IMR-90 (cell line): ENCODE measurements around the gene AEN. TPM values are rescaled to one million over a fixed set of nuclear protein-coding genes. Genes with fewer than 3 reads are reported as not detected.

Experiments
- ATAC-seq: fragments of 200-7000 bp; cut with Tn5 transposase; 2 replicates; pipeline ENCODE4 v1.9.1; 2020; ENCODE audit warnings: low read depth, mild to moderate bottlenecking, moderate library complexity
- BruUV-seq: library from RNA; stranded (reverse); fragments of 400-500 nt; replicated peaks from 2 replicates; lab custom pipeline; 2021; lab: Mats Ljungman, UMichigan
- CTCF ChIA-PET: fragments of 300-600 bp; formaldehyde crosslinking; extraction: SDS; loops from one replicate; lab custom pipeline; 2021; ENCODE audit warnings: antibody characterized with exemption; lab: Yijun Ruan, JAX
- POLR2A ChIA-PET: fragments of 300-600 bp; sonication (Branson Sonifier 250); formaldehyde crosslinking; loops from one replicate; lab custom pipeline; 2022; ENCODE audit warnings: antibody characterized with exemption; ENCODE audit not compliant: unreplicated experiment; lab: Charles Lee
- DNase-seq: peaks from one replicate; pipeline ENCODE4 v3.0.0; 2013
- H2AFZ ChIP-seq: replicated peaks from 2 replicates; pipeline ENCODE3; 2013; ENCODE audit warnings: low read length, mild to moderate bottlenecking; ENCODE audit not compliant: poor library complexity
- H2AK5ac ChIP-seq: 2 replicates; pipeline ENCODE4 v1.6.1; 2013; ENCODE audit warnings: low read depth, low read length, inconsistent platforms
- H2AK9ac ChIP-seq: replicated peaks from 2 replicates; pipeline ENCODE3; 2013; ENCODE audit warnings: mild to moderate bottlenecking, low read depth, low read length, moderate library complexity; ENCODE audit not compliant: poor library complexity
- H2BK120ac ChIP-seq: 2 replicates; pipeline ENCODE4 v1.6.1; 2013; ENCODE audit warnings: low read depth, low read length, inconsistent platforms
- H2BK15ac ChIP-seq: 3 replicates; pipeline ENCODE4 v1.6.1; 2013; ENCODE audit warnings: low read depth, low read length, inconsistent platforms
- H2BK20ac ChIP-seq: 2 replicates; pipeline ENCODE4 v1.6.1; 2013; ENCODE audit warnings: low read depth, mild to moderate bottlenecking, inconsistent platforms, low read length, moderate library complexity
- H2BK5ac ChIP-seq: 2 replicates; pipeline ENCODE4 v1.6.1; 2013; ENCODE audit warnings: mild to moderate bottlenecking, low read depth, low read length, inconsistent platforms; ENCODE audit not compliant: poor library complexity, severe bottlenecking
- H3K14ac ChIP-seq: replicated peaks from 2 replicates; pipeline ENCODE4 v1.6.1; 2013; ENCODE audit warnings: low read depth, low read length, inconsistent platforms
- H3K18ac ChIP-seq: 2 replicates; pipeline ENCODE4 v1.6.1; 2013; ENCODE audit warnings: low read depth, low read length, control low read depth
- H3K23ac ChIP-seq: 2 replicates; pipeline ENCODE4 v1.6.1; 2013; ENCODE audit warnings: low read depth, low read length, inconsistent platforms
- H3K27ac ChIP-seq: 2 replicates; pipeline ENCODE4 v1.5.1; 2013; ENCODE audit warnings: mild to moderate bottlenecking, control low read depth, low read length; ENCODE audit not compliant: insufficient read depth
- H3K27me3 ChIP-seq: 2 replicates; pipeline ENCODE4 v1.6.1; 2013; ENCODE audit warnings: low read length; ENCODE audit not compliant: control insufficient read depth, insufficient read depth
- H3K36me3 ChIP-seq: 2 replicates; pipeline ENCODE4 v1.6.1; 2013; ENCODE audit warnings: low read length, mixed read lengths; ENCODE audit not compliant: control insufficient read depth, insufficient read depth
- H3K4ac ChIP-seq: 2 replicates; pipeline ENCODE4 v1.6.1; 2013; ENCODE audit warnings: low read depth, low read length, inconsistent platforms
- H3K4me1 ChIP-seq: 2 replicates; pipeline ENCODE4 v1.6.1; 2013; ENCODE audit warnings: low read length, mixed read lengths; ENCODE audit not compliant: control insufficient read depth, insufficient read depth
- H3K4me2 ChIP-seq: 2 replicates; pipeline ENCODE4 v1.6.1; 2013; ENCODE audit warnings: low read depth, mild to moderate bottlenecking, control low read depth, low read length, moderate library complexity
- H3K4me3 ChIP-seq: 2 replicates; pipeline ENCODE4 v1.5.1; 2013; ENCODE audit warnings: low read depth, mild to moderate bottlenecking, control low read depth, low read length, moderate library complexity; ENCODE audit not compliant: insufficient read depth
- H3K56ac ChIP-seq: 2 replicates; pipeline ENCODE4 v1.6.1; 2013; ENCODE audit warnings: low read length, inconsistent platforms; ENCODE audit not compliant: insufficient read depth; ENCODE audit errors: extremely low read depth
- H3K79me1 ChIP-seq, 2 experiments: 2 replicates each; pipeline ENCODE4 v1.6.1; 2013; ENCODE audit warnings: low read length in 2 of 2, inconsistent platforms in 1 of 2, low read depth in 1 of 2
- H3K9ac ChIP-seq: 2 replicates; pipeline ENCODE4 v1.6.1; 2013; ENCODE audit warnings: low read depth, low read length, control low read depth
- H3K9me1 ChIP-seq: 2 replicates; pipeline ENCODE4 v1.6.1; 2013; ENCODE audit warnings: low read length, inconsistent platforms; ENCODE audit not compliant: insufficient read depth
- H3K9me3 ChIP-seq: 2 replicates; pipeline ENCODE4 v1.6.1; 2013; ENCODE audit warnings: low read length; ENCODE audit not compliant: control insufficient read depth, insufficient read depth
- H4K20me1 ChIP-seq: 2 replicates; pipeline ENCODE4 v1.6.1; 2013; ENCODE audit warnings: low read length, inconsistent platforms; ENCODE audit not compliant: insufficient read depth
- H4K5ac ChIP-seq: 2 replicates; pipeline ENCODE4 v1.6.1; 2013; ENCODE audit warnings: mild to moderate bottlenecking, low read depth, low read length, control low read depth
- H4K8ac ChIP-seq, 2 experiments: 2 replicates each; pipeline ENCODE4 v1.6.1; 2013; ENCODE audit warnings: low read depth in 2 of 2, low read length in 2 of 2, control low read depth in 1 of 2, inconsistent platforms in 1 of 2
- H4K91ac ChIP-seq: 2 replicates; pipeline ENCODE4 v1.6.1; 2013; ENCODE audit warnings: low read depth, low read length, inconsistent platforms; ENCODE audit not compliant: insufficient read depth
- CEBPB ChIP-seq: IDR thresholded peaks from 2 replicates; pipeline ENCODE4 v1.6.1; 2012; ENCODE audit warnings: low read depth, low read length, improper control_type of control experiment
- CHD1 ChIP-seq: IDR thresholded peaks from 2 replicates; pipeline ENCODE4 v1.6.1; 2012; ENCODE audit warnings: low read depth, low read length, improper control_type of control experiment
- ELK1 ChIP-seq: fragments of 150-350 bp; IDR thresholded peaks from 2 replicates; pipeline ENCODE4 v1.6.1; 2016; ENCODE audit warnings: low read depth, mild to moderate bottlenecking, low read length, moderate library complexity, borderline replicate concordance
- FOS ChIP-seq: fragments of 150-350 bp; IDR thresholded peaks from 2 replicates; pipeline ENCODE4 v1.6.1; 2016; ENCODE audit warnings: low read depth, low read length
- MAFK ChIP-seq: IDR thresholded peaks from 2 replicates; pipeline ENCODE4 v1.6.1; 2012; ENCODE audit warnings: low read depth, low read length, improper control_type of control experiment
- MAZ ChIP-seq: IDR thresholded peaks from 2 replicates; pipeline ENCODE4 v1.6.1; 2012; ENCODE audit warnings: low read depth, mild to moderate bottlenecking, low read length, improper control_type of control experiment, moderate library complexity, borderline replicate concordance
- MXI1 ChIP-seq: IDR thresholded peaks from 2 replicates; pipeline ENCODE4 v1.6.1; 2012; ENCODE audit warnings: low read depth, mild to moderate bottlenecking, low read length, moderate library complexity, borderline replicate concordance
- NFE2L2 ChIP-seq: fragments of 150-350 bp; IDR thresholded peaks from 2 replicates; pipeline ENCODE4 v1.6.1; 2016; ENCODE audit warnings: low read depth, mild to moderate bottlenecking, low read length
- POLR2A ChIP-seq: IDR thresholded peaks from 2 replicates; pipeline ENCODE4 v1.6.1; 2012; ENCODE audit warnings: mild to moderate bottlenecking, low read depth, low read length
- RCOR1 ChIP-seq: IDR thresholded peaks from 2 replicates; pipeline ENCODE4 v1.6.1; 2012; ENCODE audit warnings: mild to moderate bottlenecking, low read length, improper control_type of control experiment; ENCODE audit not compliant: insufficient replicate concordance
- RFX5 ChIP-seq: IDR thresholded peaks from 2 replicates; pipeline ENCODE4 v1.8.0; 2012; ENCODE audit warnings: low read depth, mild to moderate bottlenecking, low read length, moderate library complexity
- SMC3 ChIP-seq: fragments of 150-350 bp; IDR thresholded peaks from 2 replicates; pipeline ENCODE4 v1.6.1; 2016; ENCODE audit warnings: low read depth, mild to moderate bottlenecking, antibody characterized with exemption, low read length, moderate library complexity
- USF2 ChIP-seq: fragments of 150-350 bp; IDR thresholded peaks from 2 replicates; pipeline ENCODE4 v1.6.1; 2017; ENCODE audit warnings: mild to moderate bottlenecking, antibody characterized with exemption, low read length, low read depth
- WGBS, 2 experiments: methylation state at CpG; one replicate each; pipeline versions ENCODE4 v1.1.5 to v1.1.7; 2013; ENCODE audit warnings: missing lambda C conversion rate in 2 of 2; ENCODE audit not compliant: insufficient read length in 1 of 2; ENCODE audit errors: extremely low coverage in 2 of 2; 5-methylcytosine and 5-hydroxymethylcytosine counted together
- dilution Hi-C: fragments of 300-500 bp; cut with HindIII; formaldehyde crosslinking; loops from one replicate; pipeline ENCODE4 v1.14.3; 2018; ENCODE audit warnings: low sequenced_read_pairs; ENCODE audit not compliant: unreplicated experiment
- in situ Hi-C: fragments of 300-500 bp; cut with MboI; formaldehyde crosslinking; loops from 3 replicates; pipeline ENCODE4 v1.14.3; 2019; ENCODE audit warnings: low sequenced_read_pairs, inconsistent platforms, mixed read lengths
- intact Hi-C: fragments of 100-400 bp; cut with micrococcal nuclease; formaldehyde crosslinking; loops from 2 replicates; pipeline ENCODE4 v1.10.0; 2022
- polyA plus RNA-seq, 3 experiments: library from polyadenylated mRNA; depleted of rRNA; stranded (reverse); fragments of >200 nt; gene quantifications; 2 replicates each; pipeline ENCODE4 v1.2.3, GENCODE V29; 2012; ENCODE audit warnings: low replicate concordance in 1 of 3
- total RNA-seq: library from RNA; depleted of rRNA; stranded (reverse); fragments of >200 nt; gene quantifications from 2 replicates; pipeline ENCODE4 v1.2.3, GENCODE V29; 2012
- TF ChIP-seq, protein P1 (sequence below): conservative IDR thresholded peaks from 2 replicates; pipeline ENCODE4 v1.5.1; 2012; ENCODE audit warnings: mild to moderate bottlenecking, low read depth, low read length, improper control_type of control experiment

The AEN gene
- total and polyA plus RNA-seq, 2 of the 4 experiments (the other 2 are of a cell fraction), result 48.6 to 85.5 TPM

DNA sequence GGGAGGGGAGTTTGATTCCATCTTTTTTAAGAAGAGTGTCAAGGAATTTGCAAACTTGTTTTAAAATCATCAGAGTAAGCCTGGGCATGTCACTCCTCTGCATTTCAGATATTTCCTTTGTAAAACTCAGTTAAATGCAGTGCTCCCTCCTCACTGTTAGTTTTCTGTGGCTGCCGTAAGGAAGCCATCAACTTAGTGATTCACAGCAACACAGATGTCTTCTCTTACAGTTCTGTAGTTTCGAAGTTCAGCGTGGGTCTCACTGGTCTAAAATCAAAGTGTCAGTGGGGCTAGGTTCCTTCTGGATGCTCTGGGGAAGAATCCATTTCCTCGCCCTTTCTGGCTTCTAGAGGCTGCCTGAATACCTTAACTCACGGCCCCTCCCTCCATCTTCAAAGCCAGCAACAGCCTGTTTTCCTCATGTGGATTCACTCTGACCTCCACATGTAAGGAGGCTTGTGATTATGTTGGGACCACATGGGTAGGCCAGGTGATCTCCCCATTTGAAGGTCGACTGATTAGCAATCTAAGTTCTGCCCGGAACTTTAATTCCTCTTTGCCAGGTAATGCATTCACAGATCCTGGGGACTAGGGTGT lies 30.1 kb downstream of the AEN start:
- 0 out of 2 replicates have a peak overlapping the region, but pooled peaks have one; percentile 4 for H2AK5ac ChIP-seq
- intact Hi-C loops (no loop called here), dilution Hi-C loops (no loop called here), in situ Hi-C loops (loop anchor here (25.0 kb wide), 2 partner anchors 186 to 511 kb away; no protein-coding TSS in a partner anchor)
- H3K4ac ChIP-seq, result no peak overlapping the region
- no peak overlapping the region for H3K18ac ChIP-seq
- no CpG with 5 or more reads among the region's 7 CpGs for WGBS, 2 experiments
- H3K9me1 ChIP-seq, result peaks cover 15% of the 10 kb centered on the region
- H2BK15ac ChIP-seq, result no peak overlapping the region; the same call in 2 of the 3 replicates
- H3K27ac ChIP-seq, result no peak overlapping the region
- no peak overlapping the region for H2BK20ac ChIP-seq
- no peak for ATAC-seq
- no peak overlapping the region for H4K8ac ChIP-seq
- H3K56ac ChIP-seq, result no peak overlapping the region
- no peak overlapping the region for H3K23ac ChIP-seq
- CTCF ChIA-PET, result no interaction called here
- no peaks in the 10 kb centered on the region for H3K79me1 ChIP-seq
- no peak overlapping the region for H3K9ac ChIP-seq
- peak overlapping the region; percentile 25 for H2AFZ ChIP-seq
- H4K91ac ChIP-seq, result no peak overlapping the region; the same call in 1 of the 2 replicates
- BruUV-seq, result no TSS peak
- no peak overlapping the region for H2AK9ac ChIP-seq
- POLR2A ChIA-PET, result no interaction called here
- H3K4me1 ChIP-seq, result peaks cover 15% of the 10 kb centered on the region
- H4K5ac ChIP-seq, result no peak overlapping the region
- H3K9me3 ChIP-seq, result no peaks in the 10 kb centered on the region
- no peak overlapping the region for H3K4me3 ChIP-seq
- DNase-seq, result peak; percentile 40
- H2BK5ac ChIP-seq, result no peak overlapping the region
- no peak overlapping the region for H3K4me2 ChIP-seq
- H2BK120ac ChIP-seq, result no peak overlapping the region
- H3K36me3 ChIP-seq, result no peaks in the 10 kb centered on the region
- TF ChIP-seq RFX5 (no peak), FOS (no peak), CEBPB (no peak), USF2 (no peak), MAZ (no peak), ELK1 (no peak), MXI1 (no peak), POLR2A (no peak), SMC3 (no peak), NFE2L2 (no peak), MAFK (no peak), RCOR1 (no peak), CHD1 (no peak)
- TF ChIP-seq, protein P1, sequence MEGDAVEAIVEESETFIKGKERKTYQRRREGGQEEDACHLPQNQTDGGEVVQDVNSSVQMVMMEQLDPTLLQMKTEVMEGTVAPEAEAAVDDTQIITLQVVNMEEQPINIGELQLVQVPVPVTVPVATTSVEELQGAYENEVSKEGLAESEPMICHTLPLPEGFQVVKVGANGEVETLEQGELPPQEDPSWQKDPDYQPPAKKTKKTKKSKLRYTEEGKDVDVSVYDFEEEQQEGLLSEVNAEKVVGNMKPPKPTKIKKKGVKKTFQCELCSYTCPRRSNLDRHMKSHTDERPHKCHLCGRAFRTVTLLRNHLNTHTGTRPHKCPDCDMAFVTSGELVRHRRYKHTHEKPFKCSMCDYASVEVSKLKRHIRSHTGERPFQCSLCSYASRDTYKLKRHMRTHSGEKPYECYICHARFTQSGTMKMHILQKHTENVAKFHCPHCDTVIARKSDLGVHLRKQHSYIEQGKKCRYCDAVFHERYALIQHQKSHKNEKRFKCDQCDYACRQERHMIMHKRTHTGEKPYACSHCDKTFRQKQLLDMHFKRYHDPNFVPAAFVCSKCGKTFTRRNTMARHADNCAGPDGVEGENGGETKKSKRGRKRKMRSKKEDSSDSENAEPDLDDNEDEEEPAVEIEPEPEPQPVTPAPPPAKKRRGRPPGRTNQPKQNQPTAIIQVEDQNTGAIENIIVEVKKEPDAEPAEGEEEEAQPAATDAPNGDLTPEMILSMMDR, result no peak
- H3K14ac ChIP-seq, result no peak overlapping the region
- no peaks in the 10 kb centered on the region for H3K27me3 ChIP-seq
- H4K20me1 ChIP-seq, result no peaks in the 10 kb centered on the region
